SKM-1 treated with dmso at 0.1 percent for 144 hours (cell line): ENCODE data around the gene UNC13C.
"Not testable (repeated sequence)": the region's sequence is repeated elsewhere in the genome, so short reads cannot be mapped to it uniquely, and the experiment has no call there.

Experiments
- DNase-seq: peaks from one replicate; lab custom pipeline; 2025; ENCODE audit not compliant: unreplicated experiment; lab: John Stamatoyannopoulos, UW

The UNC13C gene

GRCh38 chr15:53978253-53978906, at the start of gene UNC13C:
TSS of gene UNC13C (plus strand) at chr15:53978441. CDS start at chr15:54012904, 34,463 bp downstream.
- DNase-seq: no peak

- DNase-seq: no peak
These were observed 42.1 kb upstream of the UNC13C start for GRCh38 chr15:53936137-53936536.

GRCh38 chr15:53937632-53938031, 40.6 kb upstream of the UNC13C start:
- DNase-seq: not testable (repeated sequence)

- DNase-seq: no peak
These were observed 27.7 kb upstream of the UNC13C start for GRCh38 chr15:53950572-53950971.

- no peak for DNase-seq
These were observed 22.8 kb upstream of the UNC13C start for GRCh38 chr15:53955396-53955795.

- DNase-seq: no peak
These were observed 15.3 kb upstream of the UNC13C start for GRCh38 chr15:53962646-53963561.

GRCh38 chr15:53963801-53964200, 14.4 kb upstream of the UNC13C start:
- no peak for DNase-seq

GRCh38 chr15:53974121-53974520, 4.1 kb upstream of the UNC13C start:
- DNase-seq: no peak

GRCh38 chr15:53974813-53975212, 3.4 kb upstream of the UNC13C start:
- DNase-seq: no peak

- DNase-seq: no peak
These were observed 1.3 kb upstream of the UNC13C start for GRCh38 chr15:53976844-53977392.

GRCh38 chr15:53979051-53979788, 979 bp downstream of the UNC13C start:
- no peak for DNase-seq

- DNase-seq: no peak
These were observed 1.8 kb downstream of the UNC13C start for GRCh38 chr15:53980021-53980420.

GRCh38 chr15:53982071-53982680, 3.9 kb downstream of the UNC13C start:
- DNase-seq: no peak

- no peak for DNase-seq
These were observed 4.6 kb downstream of the UNC13C start for GRCh38 chr15:53982876-53983275.

- no peak for DNase-seq
These were observed 6.0 kb downstream of the UNC13C start for GRCh38 chr15:53984221-53984620.

- DNase-seq: no peak
These were observed 7.3 kb downstream of the UNC13C start for GRCh38 chr15:53985562-53985961.

GRCh38 chr15:53987480-53987879, 9.2 kb downstream of the UNC13C start:
- DNase-seq: no peak

GRCh38 chr15:54007256-54007655, 29.0 kb downstream of the UNC13C start:
- no peak for DNase-seq

- no peak for DNase-seq
These were observed 33.4 kb downstream of the UNC13C start for GRCh38 chr15:54011656-54012055.

- DNase-seq: no peak
These were observed 35.9 kb downstream of the UNC13C start for GRCh38 chr15:54014067-54014655.
